Lower leg skin (tissue), 4 donors: ENCODE results near the gene SFSWAP. TPM values are rescaled to one million over a fixed set of nuclear protein-coding genes. Genes with fewer than 3 reads are reported as not detected.

Experiments used
- DNase-seq, 2 donors: peaks; one replicate each; pipeline ENCODE4 v3.0.0-alpha.2; 2019; ENCODE audit warnings: low spot score in 2 of 2
- H3K4me3 ChIP-seq: fragments of 200-600 bp; sonication (generic); 2 replicates; pipeline ENCODE4 v1.5.1; 2017; ENCODE audit warnings: mild to moderate bottlenecking, low read depth; ENCODE audit not compliant: poor library complexity, severe bottlenecking
- CTCF ChIP-seq, 3 donors: fragments of 450-650 bp; IDR thresholded peaks; one replicate each; pipeline ENCODE4 v1.5.1; 2016; ENCODE audit warnings: antibody characterized with exemption in 3 of 3, mild to moderate bottlenecking in 3 of 3, moderate library complexity in 2 of 3
- POLR2A ChIP-seq, 2 donors: fragments of 450-650 bp; IDR thresholded peaks; one replicate each; pipeline ENCODE4 v1.6.1; 2016 to 2017; ENCODE audit warnings: antibody characterized with exemption in 2 of 2, mild to moderate bottlenecking in 1 of 2, moderate library complexity in 1 of 2
- WGBS, 2 donors: methylation state at CpG; one replicate each; pipeline ENCODE4 v1.1.5; 2018; 5-methylcytosine and 5-hydroxymethylcytosine counted together
- intact Hi-C: fragments of 100-400 bp; cut with DNase I; formaldehyde crosslinking; loops from one replicate; pipeline ENCODE4 v1.15.0; 2023; ENCODE audit warnings: low total_unique reads
- total RNA-seq, 4 donors: library from RNA; depleted of rRNA; stranded (reverse); fragments of >200 nt; gene quantifications; one replicate each; pipeline ENCODE4 v1.1.0, GENCODE V29; 2016

Gene SFSWAP
- total RNA-seq, 4 donors from 2014 or later = 31.0 to 56.3 (median 38.5) TPM

- H3K4me3 ChIP-seq = no peak overlapping the region
- DNase-seq = peak in 1 of 2 donors; percentile 83
- no peak for TF ChIP-seq POLR2A (IDR thresholded peaks at IDR 0.05)
- no peak for TF ChIP-seq CTCF (IDR thresholded peaks at IDR 0.05)
- intact Hi-C loops = no loop called here
- WGBS, 2 donors = 53 to 55% methylated on average over 6 to 8 of the region's 8 CpGs
Measured at GRCh38 chr12:131671871-131672270, 39.0 kb upstream of the SFSWAP start.

GRCh38 chr12:131672311-131672940 lies 38.5 kb upstream of the SFSWAP start:
- DNase-seq = peak in 1 of 2 donors; percentile 67
- H3K4me3 ChIP-seq = no peak overlapping the region
- TF ChIP-seq POLR2A (IDR thresholded peaks at IDR 0.05) (no peak), CTCF (IDR thresholded peaks at IDR 0.05) (no peak)
- WGBS, 2 donors = 70 to 73% methylated on average over 17 of the region's 17 CpGs
- intact Hi-C loops = no loop called here

GRCh38 chr12:131672941-131673887 lies 37.7 kb upstream of the SFSWAP start:
- H3K4me3 ChIP-seq = no peak overlapping the region
- 61 to 64% methylated on average over 24 of the region's 24 CpGs for WGBS, 2 donors
- peak in 1 of 2 donors; percentile 64 for DNase-seq
- intact Hi-C loops = no loop called here
- TF ChIP-seq POLR2A (IDR thresholded peaks at IDR 0.05) (no peak), CTCF (IDR thresholded peaks at IDR 0.05) (no peak)

- WGBS, 2 donors = 63 to 65% methylated on average over 7 of the region's 7 CpGs
- intact Hi-C loops = no loop called here
- no peak overlapping the region for H3K4me3 ChIP-seq
- no peak for TF ChIP-seq POLR2A (IDR thresholded peaks at IDR 0.05)
- no peak for TF ChIP-seq CTCF (IDR thresholded peaks at IDR 0.05)
- peak in 1 of 2 donors; percentile 40 for DNase-seq
Measured at GRCh38 chr12:131673888-131674257, 37.0 kb upstream of the SFSWAP start.

GRCh38 chr12:131674373-131674772 lies 36.5 kb upstream of the SFSWAP start:
- H3K4me3 ChIP-seq = no peak overlapping the region
- intact Hi-C loops = no loop called here
- 86 to 88% methylated on average over 6 of the region's 6 CpGs for WGBS, 2 donors
- DNase-seq = peak in 1 of 2 donors; percentile 56
- TF ChIP-seq POLR2A (IDR thresholded peaks at IDR 0.05) (no peak), CTCF (IDR thresholded peaks at IDR 0.05) (no peak)
